NCI-H146 treated with DMSO at 0.1 percent for 48 hours (cell line): ENCODE measurements around the gene CFAP77.

Experiments
- DNase-seq: peaks from one replicate; lab custom pipeline; 2025; ENCODE audit not compliant: unreplicated experiment; lab: John Stamatoyannopoulos, UW

Gene CFAP77

GRCh38 chr9:132514821-132515220, 104.8 kb downstream of the CFAP77 start:
- DNase-seq, result no peak

- no peak for DNase-seq
These were observed 106.3 kb downstream of the CFAP77 start for GRCh38 chr9:132516301-132516700.

- DNase-seq, result no peak
These were observed 106.9 kb downstream of the CFAP77 start for GRCh38 chr9:132516911-132517310.

- no peak for DNase-seq
These were observed 108.0 kb downstream of the CFAP77 start for GRCh38 chr9:132517815-132518550.

- DNase-seq, result no peak
These were observed 108.6 kb downstream of the CFAP77 start for GRCh38 chr9:132518626-132519025.

- no peak for DNase-seq
These were observed 109.0 kb downstream of the CFAP77 start for GRCh38 chr9:132519033-132519432.

- no peak for DNase-seq
These were observed 110.6 kb downstream of the CFAP77 start for GRCh38 chr9:132520612-132521011.

- no peak for DNase-seq
These were observed 115.5 kb downstream of the CFAP77 start for GRCh38 chr9:132525308-132526023.

- DNase-seq, result no peak
These were observed 121.2 kb downstream of the CFAP77 start for GRCh38 chr9:132531195-132531594.

- no peak for DNase-seq
These were observed 121.9 kb downstream of the CFAP77 start for GRCh38 chr9:132531710-132532570.

- no peak for DNase-seq
These were observed 124.8 kb downstream of the CFAP77 start for GRCh38 chr9:132534832-132535231.

GRCh38 chr9:132536124-132536523, 126.1 kb downstream of the CFAP77 start:
- no peak for DNase-seq

- DNase-seq, result no peak
These were observed 127.3 kb downstream of the CFAP77 start for GRCh38 chr9:132537352-132537751.

- no peak for DNase-seq
These were observed 128.1 kb downstream of the CFAP77 start for GRCh38 chr9:132538071-132538470.

GRCh38 chr9:132539096-132539495, 129.1 kb downstream of the CFAP77 start:
- DNase-seq, result no peak

GRCh38 chr9:132541051-132541450, 131.0 kb downstream of the CFAP77 start:
- no peak for DNase-seq

GRCh38 chr9:132541870-132542830, 132.1 kb downstream of the CFAP77 start:
- no peak for DNase-seq

- DNase-seq, result no peak
These were observed 133.2 kb downstream of the CFAP77 start for GRCh38 chr9:132543251-132543650.

- no peak for DNase-seq
These were observed 133.9 kb downstream of the CFAP77 start for GRCh38 chr9:132543960-132544359.

GRCh38 chr9:132545578-132545977, 135.6 kb downstream of the CFAP77 start:
- DNase-seq, result no peak
